HG02642 (cell line): ENCODE results near the gene OSBPL5.

Source experiments
- ATAC-seq: cut with Tn5 transposase; IDR thresholded peaks from one replicate; pipeline ENCODE4 v1.9.1; 2021; ENCODE audit warnings: mild to moderate bottlenecking; ENCODE audit not compliant: unreplicated experiment, poor library complexity

OSBPL5 gene

DNA sequence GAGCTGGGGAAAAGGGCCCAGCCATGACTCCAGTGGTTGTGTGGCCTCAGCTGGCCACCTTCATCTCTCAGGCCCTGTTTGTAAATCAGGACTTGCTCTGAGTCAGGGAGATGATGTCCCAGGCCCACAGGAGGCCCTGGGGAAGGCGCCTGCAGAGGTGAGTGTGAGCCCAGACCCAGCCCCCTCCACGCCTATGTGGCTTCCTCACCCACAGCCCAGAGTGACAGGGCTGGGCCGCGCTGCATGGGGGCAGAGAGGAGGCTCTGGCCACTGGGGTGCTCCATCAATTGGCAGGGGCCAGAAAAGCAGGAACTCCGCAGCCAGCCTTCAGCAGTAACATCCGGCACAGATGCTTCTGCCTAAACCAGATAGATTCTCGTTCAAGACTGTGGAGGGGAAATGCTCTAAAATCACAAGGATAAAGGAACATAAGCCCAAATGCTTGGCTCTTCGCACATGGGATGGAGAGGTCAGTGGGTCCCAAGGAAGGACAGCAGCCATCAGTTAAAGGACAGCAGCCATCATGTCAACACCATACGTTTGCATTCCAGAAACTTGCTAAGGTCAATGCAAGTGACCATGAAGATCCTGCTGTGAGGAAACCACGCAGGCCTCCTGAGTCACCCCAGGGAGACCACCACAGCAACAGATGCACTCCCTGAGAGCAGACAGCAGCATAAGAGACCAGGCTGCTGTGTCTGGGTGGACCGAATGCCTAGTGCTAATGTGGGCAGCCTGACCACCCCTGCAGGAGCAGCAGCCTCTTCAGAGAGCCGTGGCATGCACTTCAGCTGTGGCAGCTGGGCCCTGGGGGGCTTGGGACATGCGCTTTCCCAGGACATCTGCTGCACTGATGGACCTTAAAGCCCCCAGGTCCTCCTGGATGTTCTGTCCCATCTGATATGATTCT, 28.3 kb downstream of the OSBPL5 start:
- no peak for ATAC-seq

DNA sequence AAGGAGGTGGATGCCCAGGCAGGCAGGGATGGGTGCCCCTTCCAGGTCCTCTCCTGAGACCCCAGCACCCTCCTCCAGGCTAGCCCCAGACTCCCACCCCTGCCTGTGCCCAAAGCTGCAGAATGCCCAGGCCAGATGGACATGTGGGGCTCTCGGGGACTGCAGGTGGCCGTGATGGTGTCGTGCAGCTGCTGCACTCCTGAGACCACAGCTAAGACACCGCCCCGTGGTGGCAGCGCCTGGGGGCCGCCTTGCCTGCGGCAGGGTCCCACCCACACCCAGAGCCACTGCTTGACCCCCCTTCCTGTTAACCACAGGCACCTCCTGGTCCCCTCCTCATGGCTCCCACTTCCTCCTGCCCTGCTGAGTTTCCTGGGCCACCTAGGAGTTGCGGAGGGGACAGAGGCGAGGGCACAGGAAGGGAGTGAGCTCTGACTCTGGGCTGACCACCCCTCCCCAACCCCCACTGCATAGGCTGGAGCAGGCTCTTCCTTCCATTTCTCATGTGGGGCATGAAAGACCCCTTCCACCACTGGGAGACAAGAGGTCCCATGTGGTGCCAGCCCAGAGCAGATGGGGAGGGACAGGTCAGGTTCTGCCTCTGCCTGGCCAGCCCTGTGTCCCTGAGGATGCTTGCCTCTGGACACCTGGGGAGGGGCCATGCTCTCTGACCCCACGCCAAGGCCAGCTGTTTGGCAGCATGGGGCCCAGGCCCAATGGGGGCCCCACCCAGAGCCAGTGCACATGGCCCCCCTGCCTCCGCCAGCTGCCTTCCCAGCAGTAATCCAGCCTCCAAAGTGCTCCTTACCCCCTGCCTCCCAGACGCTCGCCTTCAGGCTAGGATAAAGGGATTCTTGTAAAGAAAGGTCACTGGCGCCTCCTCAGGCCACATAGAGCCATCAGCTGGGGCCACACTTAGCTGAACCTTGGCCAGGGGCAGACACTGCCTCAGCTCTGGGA, 29.3 kb downstream of the OSBPL5 start:
- no peak for ATAC-seq

DNA sequence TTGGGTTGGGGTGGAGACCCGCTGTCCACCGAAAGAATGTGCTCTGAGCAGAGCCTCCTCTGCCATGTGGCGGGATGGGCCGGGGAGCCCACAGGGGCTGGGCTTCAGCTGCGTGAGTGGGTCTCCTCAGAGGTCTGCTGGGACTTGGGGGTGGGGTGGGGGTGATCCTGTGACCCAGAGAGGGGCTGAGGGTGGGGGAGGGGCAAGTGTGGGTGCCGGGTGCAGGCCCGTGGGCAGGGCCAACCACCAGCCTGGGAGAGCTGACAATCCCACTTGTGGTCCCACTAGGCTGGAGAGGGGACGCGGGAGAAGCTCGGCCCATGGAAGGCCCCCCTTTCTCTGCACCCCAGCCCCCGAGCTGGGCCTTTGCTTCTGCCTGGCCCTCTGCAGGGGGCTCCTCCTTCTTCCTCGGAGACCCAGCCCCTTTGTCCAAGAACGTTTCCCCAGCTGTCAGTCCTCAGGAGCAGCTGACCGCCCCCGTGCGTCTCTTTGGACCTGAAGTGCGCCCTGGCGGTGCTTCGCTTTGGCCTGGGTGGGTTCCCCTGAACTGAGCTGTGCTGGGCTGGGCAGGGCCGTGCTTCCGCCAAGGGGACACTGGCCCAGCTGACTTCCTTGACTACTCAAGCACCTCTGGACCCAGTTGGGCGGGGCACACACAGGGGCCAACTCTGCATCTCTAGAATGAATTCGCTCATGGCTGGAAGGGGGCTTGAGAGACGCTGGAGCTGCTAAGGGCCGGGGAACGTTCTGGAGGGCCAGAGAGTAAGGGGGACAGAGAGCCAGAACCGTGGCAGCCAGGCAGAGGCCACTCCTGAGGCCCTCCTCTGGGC, 30.2 kb downstream of the OSBPL5 start:
- ATAC-seq = no peak

DNA sequence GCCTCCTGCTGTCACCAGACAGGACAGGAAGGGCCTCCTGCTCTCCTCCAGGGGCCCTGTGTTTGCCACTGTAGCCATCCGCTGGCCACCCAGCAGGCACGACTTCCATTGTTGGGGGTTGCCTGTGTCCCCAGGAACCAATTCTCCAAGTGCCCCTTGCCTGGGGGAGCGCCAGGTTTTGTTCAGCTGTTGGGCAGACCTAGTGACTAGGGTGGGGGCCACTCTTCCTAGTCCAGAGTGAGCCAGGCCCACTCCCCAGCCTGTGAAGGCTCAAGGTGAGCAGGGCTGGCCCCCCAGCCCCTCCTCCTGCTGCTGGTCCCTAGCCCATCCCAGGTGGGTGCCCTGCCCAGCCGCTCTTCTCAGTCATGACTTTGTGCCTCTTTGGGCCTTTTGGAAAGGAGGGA, 30.9 kb downstream of the OSBPL5 start:
- ATAC-seq = no peak

DNA sequence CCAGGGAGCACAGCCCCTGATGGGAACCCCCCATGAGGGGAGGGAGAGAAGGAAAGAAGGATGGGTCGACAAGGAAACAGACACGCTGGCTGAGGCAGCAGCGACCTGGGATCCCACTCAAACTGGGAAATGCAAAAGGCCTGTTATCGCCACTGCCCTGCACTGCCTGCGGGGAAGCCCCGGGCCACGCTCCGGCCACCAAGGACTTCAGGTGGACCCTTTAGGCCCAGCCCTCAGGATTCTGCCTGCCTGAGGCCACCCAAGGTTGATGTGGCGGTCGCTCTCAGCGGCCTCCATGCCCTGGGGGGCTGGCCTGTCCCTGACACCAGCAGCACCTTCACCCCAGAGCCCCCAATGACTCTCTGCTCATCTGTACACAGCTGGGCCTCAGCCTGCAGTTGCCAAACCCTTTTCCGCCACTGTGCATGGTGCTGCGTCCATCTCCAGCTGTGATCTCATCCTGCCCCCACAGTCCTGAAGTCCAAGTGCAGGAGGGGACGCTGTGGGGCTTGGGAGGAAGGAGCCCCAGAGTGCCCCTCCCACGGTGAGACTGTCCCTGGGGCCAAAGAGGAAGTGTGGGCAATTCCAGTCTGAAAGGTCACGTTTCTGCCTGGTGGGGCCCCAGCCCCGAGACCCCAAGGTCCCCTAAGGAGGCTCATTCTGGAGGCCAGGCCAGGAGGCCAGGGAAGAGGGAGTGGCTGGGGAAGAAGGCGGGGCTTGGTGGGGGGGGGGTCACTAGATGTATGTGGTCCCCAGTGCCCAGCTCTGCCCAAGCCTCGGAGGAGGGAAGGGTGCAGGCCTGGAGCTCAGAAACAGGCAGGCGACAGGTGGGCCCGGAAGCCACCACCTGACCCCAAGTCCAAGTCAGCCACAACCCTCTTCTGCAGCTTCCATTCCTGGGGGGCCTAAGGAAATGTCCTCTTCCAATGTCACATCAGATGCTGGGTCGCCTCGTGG, 31.6 kb downstream of the OSBPL5 start:
- no peak for ATAC-seq

DNA sequence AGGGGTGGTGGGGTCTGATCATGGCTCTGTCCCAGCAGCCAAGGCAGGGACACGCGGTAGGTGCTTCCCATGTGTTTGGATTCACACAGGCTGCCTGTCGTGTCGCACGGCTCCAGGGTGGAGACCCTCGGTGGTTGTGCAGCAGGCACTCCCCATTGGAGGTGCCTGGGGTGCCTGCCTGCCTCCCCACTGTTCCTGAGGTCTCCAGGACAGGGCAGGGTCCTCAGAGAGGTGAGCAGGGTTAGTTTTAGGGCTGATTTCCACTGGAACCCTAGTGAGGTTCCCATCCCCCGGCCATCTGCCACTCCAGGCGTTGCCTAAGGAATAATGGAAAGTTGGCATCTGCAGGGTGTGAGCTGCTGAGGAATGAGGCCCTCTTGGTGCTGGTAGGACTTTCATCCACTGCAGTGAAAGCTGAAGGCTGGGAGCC, 32.3 kb downstream of the OSBPL5 start:
- ATAC-seq = no peak

DNA sequence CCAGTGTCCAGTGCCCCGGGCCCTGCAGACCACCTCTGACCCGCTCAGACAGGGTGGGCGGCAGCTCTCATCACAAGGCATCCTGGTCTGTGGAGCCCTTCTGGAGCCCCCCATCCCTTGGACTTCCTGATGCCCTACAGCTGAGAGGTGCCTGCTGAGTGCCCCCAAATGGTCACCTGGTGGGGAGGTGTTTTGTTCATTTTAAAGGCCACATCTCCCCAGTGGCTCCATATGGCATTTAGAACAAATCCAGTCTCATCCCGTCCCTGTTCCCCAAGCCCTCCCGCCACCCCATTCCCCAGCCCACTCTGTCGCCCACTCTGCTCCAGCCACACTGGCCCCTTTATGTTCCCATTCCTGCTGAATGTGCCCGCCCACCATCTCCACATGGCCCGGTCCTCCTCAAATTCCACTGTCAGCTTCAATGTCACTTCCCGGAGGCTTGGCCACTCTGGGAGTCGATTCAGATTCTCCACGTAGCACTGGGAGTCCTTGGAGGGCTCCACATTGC, 32.8 kb downstream of the OSBPL5 start:
- no peak for ATAC-seq

DNA sequence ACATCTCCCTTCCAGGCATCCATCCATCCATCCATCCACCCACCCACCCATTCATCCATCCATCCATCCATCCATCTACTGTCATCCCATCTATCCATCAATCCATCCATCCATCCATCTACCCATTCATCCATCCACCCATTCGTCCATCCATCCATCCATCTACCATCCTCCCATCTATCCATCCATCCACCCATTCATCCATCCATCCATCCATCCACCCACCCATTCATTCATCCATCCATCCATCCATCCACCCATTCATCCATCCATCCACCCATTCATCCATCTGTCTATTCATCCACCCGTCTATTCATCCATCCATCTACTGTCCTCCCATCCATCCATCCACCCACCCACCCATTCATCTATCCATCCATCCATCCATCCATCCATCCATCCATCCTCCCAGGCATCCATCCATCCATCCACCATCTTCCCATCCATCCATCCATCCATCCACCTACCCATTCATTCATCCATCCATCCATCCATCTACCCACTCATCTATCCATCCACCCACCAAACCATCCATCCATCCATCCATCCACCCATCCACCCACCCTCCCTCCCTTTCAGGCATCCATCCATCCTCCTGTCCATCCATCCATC, 33.7 kb downstream of the OSBPL5 start:
- ATAC-seq = no peak

DNA sequence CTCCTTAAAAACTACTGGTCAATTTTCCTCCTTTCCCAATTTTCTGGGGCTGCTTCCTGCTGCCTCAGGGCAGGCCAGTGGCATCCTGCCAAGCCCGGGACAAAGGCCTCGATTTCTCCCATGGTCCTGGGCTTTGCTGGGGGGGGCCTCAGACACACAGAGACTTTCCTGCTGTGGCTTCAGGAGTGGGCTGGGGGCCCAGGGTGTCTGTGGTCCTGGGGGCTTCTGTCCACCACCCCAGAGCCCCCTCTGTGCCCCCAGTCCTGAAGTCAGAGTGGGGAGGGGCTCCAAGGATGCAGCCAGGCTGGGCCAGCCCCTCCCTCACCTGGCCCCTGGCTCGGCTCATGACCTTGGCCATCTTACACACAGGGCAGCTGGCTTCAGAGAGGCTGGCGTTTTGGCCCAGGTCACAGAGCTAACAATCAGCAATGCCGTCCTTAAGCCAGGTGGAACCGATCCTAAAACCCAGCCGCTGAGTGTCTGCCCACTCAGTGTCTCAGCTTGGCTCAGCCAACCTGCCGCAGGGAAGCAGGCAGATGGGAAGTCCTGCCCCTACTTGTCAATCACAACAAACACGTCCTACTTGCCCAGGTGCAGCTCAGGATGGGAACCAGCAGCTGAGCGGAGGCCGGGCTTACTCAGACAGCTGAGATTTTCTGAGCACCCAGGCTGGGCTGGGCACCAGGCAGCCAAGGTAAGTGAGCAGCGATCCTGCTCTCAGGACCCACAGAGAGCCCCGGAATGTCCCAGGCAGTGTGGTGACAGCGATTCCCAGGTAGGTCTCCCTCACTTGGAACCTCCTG, 34.6 kb downstream of the OSBPL5 start:
- ATAC-seq = no peak

DNA sequence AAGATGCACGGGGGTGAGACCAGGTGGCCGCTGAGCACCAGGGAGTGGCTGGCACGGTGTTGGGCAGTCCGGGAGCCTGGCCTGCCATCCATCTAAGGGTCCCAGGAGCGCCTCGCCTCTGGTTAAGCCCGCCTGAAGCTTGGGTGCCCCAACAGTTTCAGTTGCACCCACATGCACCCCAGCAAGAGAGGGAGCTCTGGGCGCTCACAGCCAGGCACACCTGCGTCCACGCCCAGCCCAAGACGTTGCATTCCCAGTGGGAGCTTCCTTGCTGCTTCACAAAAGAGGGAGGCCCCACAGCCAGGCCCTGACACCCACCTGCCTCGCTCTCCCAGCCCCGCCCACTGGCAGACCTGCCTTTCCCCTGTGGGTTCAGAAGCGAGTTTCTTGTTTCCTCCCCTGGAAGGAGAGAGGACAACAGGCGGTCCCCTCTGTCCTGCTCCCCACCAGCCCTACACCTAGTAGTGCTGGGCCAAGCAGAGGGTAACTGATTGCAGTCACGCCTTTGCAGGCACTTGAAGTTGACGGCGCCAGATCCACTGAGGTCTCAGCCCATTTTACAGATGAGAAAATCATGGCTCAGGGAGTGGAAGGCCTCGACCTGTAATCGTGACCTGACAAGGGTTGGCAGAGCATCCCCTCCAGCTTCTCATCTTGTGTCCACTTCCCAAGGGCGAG, 35.4 kb downstream of the OSBPL5 start:
- no peak for ATAC-seq

DNA sequence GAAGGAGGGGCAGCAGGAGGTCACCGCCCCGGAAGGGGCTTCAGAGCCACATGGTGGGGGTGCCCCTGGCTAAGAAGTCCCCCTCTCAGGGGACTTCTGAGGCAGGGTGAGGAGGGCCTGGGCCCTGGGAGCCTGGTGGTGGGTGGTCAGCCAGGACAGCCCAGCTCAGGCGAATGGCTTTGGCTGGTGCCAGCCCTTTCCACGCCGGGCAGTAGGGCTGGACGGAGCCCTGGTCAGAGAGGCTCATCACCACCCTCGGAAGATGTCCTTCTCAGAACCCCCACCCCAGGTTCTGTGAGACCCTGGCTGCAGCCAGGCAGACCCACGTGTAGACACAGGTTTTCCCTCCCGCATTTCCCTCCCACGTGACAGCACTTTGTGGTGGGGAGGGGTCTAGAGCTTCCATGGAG, 35.9 kb downstream of the OSBPL5 start:
- no peak for ATAC-seq

DNA sequence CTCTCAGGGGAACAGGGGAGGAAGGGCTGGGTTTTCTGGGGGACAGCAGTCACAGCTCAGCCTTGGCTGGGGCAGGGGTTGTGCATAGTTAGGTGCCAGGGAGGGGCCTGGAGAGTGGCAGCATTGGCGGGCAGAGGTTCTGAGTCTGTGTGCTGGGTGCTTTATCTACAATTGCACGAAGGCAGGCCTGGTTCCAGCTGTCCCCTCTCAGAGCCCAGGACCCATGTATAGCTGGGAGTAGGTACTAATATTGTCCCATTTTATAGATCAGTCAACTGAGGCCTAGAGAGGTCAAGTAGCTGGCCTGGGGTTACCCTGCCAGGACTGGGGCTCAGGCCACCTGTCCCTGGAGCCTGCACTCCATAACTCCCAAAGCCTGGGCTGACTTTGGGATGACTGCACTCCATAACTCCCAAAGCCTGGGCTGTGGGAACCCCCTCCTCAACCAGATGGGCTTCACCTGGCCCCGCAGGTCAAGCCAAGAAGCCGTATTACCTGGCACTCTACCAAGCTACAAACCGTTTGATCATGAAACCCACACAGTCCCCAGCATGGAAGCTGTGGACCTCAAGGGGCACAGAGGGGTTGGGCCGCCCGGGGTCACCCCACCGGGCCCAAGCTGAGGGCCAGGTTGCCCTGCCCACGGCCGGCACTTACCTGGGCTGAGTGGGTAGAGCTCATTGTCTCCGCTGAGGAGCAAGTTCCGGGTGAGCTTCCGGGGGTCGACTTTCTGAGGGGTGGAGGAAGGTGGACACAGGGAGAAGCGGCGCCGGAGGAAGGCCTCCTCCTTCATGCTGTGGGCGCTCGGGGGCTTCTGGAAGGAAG, 36.5 kb downstream of the OSBPL5 start:
- ATAC-seq = no peak

DNA sequence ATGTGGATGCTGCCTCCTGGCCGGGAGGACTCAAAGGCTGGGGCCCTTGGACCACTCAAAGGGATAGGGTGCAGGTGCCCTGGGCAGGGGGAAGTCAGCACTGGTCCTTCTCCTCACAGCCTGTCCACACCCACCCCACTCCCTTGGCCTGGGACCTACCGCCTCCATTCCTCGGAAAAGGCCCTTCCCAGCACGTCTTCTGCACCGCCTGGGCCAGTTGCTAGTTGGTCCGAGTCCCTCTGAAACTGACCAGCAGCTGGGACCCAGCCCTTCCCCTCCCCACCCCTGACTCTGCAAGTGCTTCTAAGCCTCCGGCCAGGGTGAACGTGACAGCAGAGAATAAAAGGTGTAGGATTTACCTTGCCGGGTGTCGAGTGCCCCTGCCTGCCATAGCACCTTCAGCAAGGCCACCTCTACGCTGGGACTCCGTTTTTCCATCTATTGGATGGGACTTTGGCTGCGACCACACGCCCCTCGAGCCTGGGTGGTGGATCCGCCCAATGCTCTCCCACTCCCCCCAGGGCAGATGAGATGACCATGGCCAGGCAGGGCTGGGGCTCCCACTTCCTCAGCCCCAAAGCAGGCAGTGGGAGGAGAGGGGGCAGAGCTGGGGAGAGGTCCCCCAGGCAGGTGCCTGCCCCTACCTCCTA, 37.3 kb downstream of the OSBPL5 start:
- no peak for ATAC-seq

DNA sequence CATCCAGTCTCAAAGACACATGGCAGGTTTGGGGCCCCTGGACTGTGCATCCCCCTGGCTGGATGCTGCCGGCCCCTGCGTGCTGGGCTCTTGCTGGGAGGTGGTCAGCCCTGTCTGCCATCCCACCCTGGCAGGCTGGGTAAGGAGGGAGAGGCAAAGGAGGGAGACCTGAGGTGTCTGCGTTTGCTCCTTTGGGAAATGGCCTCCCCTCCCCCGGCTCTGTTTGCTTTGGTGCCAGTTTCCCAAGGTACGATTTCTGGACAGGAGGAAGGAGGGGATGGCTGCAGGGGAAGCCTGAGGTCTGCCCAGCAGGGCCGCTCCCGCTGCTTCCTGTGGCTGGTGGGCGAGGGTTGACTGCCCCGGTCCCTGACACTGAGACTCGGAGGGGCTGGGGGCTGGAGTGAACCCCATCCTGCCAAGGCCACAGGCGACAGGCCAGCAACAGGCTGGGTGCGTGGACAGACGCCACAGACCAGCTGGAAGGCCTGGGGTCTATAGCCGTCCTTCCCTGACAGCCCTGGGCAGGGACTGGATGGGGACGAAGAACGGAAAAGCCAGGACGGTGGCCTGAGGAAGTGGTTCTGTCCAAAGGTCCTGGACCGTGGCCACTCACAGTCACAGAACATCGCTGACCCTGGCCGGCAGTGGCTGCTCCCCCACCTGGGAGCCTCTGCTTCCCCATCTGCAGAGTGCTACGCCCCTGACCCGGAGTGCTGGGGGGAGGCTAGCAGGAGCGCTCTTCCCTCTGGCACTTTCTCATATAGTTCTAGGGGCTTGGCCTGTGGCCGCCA, 38.0 kb downstream of the OSBPL5 start:
- no peak for ATAC-seq

DNA sequence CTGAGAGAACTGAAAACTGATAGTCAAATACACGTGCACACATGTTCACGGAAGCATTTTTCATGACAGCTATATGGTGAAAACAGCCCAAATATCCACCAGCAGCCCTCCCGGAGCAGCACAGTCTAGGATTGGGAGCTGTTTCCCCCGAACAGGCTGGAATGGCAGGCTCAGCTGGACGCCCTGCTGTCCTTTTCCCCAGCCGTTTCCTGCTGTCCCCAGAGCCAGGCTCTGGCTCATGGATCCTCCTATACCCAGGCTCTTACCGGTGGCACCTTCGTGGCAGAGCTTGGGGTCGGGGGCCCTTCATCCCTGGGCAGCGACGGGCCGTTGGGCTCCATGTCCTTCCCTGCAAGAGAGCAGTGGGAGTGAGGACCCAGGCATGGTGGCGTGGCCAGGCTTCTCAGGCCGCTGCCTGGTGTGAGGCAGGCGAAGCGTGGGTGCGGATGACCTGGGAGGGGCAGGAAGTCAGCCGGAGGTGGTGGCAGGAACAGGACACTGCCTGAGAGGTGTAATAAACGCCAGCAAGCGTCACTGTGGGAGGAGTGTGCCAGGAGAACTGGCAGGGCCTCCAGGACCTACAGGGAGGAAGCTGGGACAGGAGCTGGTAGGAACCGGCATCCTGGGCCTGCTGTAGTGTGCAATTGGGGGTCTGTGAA, 38.8 kb downstream of the OSBPL5 start:
- no peak for ATAC-seq
